Activated T-cell treated with anti-CD3 and anti-CD28 coated beads, Interleukin-2, amount 50 U/mL, for 72 hours (primary cell): ENCODE measurements around the gene KRT4. TPM values are rescaled to one million over a fixed set of nuclear protein-coding genes. Genes with fewer than 3 reads are reported as not detected.
"Not testable (repeated sequence)": the region's sequence is repeated elsewhere in the genome, so short reads cannot be mapped to it uniquely, and the experiment has no call there.

ENCODE experiments used
- ATAC-seq, 2 donors: fragments of 150-1000 bp; cut with Tn5 transposase; replicated peaks in 1 of 2; 2 replicates each; pipeline ENCODE4 v1.10.0; 2021; ENCODE audit warnings: moderate library complexity in 2 of 2, mild to moderate bottlenecking in 1 of 2
- DNase-seq, 2 donors: peaks; one replicate each; pipeline ENCODE4 v3.0.0; 2021 to 2022; ENCODE audit warnings: mixed read lengths in 1 of 2
- H3K27ac Mint-ChIP-seq: one replicate; pipeline ENCODE4 v1.8.0; 2022; ENCODE audit warnings: mild to moderate bottlenecking, moderate library complexity, mixed read lengths
- H3K27me3 Mint-ChIP-seq: one replicate; pipeline ENCODE4 v1.8.0; 2022; ENCODE audit warnings: low read depth, mixed read lengths
- H3K36me3 Mint-ChIP-seq, 2 donors: one replicate each; pipeline ENCODE4 v1.8.0; 2022; ENCODE audit warnings: mixed read lengths in 2 of 2, mild to moderate bottlenecking in 1 of 2; ENCODE audit not compliant: insufficient read depth in 2 of 2
- H3K4me1 Mint-ChIP-seq: one replicate; pipeline ENCODE4 v1.8.0; 2022; ENCODE audit warnings: low read depth, mixed read lengths
- H3K4me3 Mint-ChIP-seq, 2 donors: one replicate each; pipeline ENCODE4 v1.8.0; 2022; ENCODE audit warnings: mild to moderate bottlenecking in 2 of 2, mixed read lengths in 2 of 2, moderate library complexity in 2 of 2
- H3K9me3 Mint-ChIP-seq, 2 donors: one replicate each; pipeline ENCODE4 v1.8.0; 2022; ENCODE audit warnings: mixed read lengths in 2 of 2
- total RNA-seq, 2 donors: library from RNA; stranded (reverse); gene quantifications; one replicate each; pipeline ENCODE4 v1.2.3, GENCODE V29; 2022

Gene KRT4
- total RNA-seq, 2 donors from 2014 or later = 0.10 TPM; not detected in 1

DNA sequence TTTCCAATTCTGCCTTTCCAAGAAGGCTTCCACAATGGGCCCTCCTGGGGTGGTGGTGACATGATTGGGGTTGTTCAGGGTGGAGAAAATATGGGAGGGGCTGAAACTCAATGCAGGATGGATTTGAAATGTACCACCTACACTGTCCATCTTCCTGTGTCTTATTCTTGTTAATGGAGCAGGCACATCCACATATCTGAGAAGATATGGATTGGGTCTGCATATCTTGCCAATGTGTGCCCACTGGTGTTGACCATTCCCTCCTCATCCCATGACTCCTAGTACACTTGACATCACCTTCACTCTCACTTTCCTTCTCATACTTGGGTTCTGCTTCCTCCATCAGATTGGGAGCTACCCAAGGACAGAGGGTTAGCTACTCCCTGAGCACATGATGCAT, 44.0 kb downstream of the KRT4 start:
- H3K4me3 Mint-ChIP-seq = no peak overlapping the region
- no peak overlapping the region for H3K27ac Mint-ChIP-seq
- ATAC-seq (no peak), DNase-seq (no peak)
- H3K4me1 Mint-ChIP-seq = no peaks in the 10 kb centered on the region
- no peaks in the 10 kb centered on the region for H3K27me3 Mint-ChIP-seq
- no peaks in the 10 kb centered on the region for H3K36me3 Mint-ChIP-seq
- H3K9me3 Mint-ChIP-seq = peaks cover 0 to 3% of the 10 kb centered on the region in 2 donors

DNA sequence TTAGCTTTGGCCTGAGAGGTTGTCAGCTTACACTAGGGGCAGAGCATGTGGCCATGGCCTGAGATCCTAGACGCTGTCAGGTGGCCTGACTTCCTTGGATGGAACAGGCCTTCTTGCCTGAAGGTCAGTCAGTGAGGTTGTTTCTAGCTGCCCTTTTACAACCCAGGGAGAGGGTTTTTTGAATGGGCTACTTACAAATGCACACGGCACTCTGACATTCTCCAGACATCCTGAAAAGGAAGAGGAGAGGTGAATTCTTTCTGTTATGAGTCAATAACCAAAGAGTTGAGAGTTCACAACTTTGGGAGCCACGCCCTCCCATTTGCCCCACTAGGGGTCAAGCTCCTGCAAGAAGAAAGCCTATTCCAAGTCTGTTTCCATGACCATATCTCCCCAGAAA, 44.6 kb downstream of the KRT4 start:
- Mint-ChIP-seq H3K9me3 (peaks cover 0 to 3% of the 10 kb centered on the region in 2 donors), H3K36me3 (no peaks in the 10 kb centered on the region), H3K4me1 (no peaks in the 10 kb centered on the region), H3K27ac (no peak overlapping the region), H3K4me3 (no peak overlapping the region), H3K27me3 (no peaks in the 10 kb centered on the region)
- DNase-seq (no peak), ATAC-seq (no peak)

DNA sequence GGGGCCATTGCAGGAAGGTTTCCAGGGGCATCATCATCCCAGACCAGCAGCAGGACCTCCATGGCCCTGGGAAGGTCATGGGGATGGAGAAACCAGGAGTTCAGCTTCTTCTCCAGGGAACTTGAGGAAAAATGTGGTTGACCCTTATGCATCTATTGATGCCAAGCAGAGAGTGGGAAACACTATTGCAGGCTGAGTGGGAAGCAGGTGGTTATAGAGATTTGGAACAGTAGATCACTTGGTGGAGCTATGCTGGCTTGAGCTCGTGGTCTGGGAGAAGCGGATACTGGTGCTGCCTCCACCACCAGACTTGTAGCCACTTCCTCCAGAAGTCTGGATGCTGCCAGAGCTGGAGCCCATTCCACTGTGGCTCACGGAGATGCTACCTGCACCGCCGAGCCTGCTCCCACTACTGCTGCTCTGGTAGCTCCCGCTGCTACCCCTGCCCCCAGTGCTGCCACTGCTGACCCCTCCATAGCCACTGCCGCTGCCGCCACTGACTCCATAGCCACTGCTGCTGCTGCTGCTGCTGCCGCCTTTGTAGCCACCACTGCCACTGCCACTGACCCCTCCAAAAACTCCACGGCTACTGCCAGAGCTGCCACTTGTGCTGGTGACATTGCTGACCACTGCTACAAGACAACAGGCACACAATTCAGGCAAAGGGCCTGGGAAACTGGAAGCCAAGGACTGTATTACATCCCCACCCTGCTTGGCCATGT, 45.3 kb downstream of the KRT4 start:
- no peaks in the 10 kb centered on the region for H3K27me3 Mint-ChIP-seq

DNA sequence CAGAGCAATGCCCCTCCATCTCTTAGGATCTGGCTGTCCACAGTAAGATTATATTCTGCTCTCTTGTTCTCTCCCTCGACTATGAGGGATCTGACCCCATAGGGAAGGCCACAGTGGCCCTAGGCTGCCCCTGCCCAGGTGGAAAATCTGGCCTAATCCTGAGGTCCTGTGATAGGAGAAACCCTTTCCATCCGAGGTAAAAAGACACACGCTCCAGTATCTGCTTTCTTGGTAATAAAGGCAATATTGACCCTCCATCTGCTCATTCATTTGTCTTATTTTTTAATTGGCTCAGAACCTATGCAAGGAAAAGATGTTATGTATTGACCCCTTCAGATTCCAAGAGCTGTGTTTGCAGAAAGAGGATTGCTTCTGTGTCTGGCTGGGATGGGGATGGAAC, 46.5 kb downstream of the KRT4 start:
- no peaks in the 10 kb centered on the region for H3K36me3 Mint-ChIP-seq

More for the DNA sequence above, 45.3 kb downstream of the KRT4 start:
- Mint-ChIP-seq H3K36me3 (no peaks in the 10 kb centered on the region), H3K4me1 (no peaks in the 10 kb centered on the region), H3K9me3 (peaks cover 0 to 3% of the 10 kb centered on the region in 2 donors), H3K4me3 (no peak overlapping the region), H3K27ac (no peak overlapping the region)
- DNase-seq (no peak), ATAC-seq (no peak)

DNA sequence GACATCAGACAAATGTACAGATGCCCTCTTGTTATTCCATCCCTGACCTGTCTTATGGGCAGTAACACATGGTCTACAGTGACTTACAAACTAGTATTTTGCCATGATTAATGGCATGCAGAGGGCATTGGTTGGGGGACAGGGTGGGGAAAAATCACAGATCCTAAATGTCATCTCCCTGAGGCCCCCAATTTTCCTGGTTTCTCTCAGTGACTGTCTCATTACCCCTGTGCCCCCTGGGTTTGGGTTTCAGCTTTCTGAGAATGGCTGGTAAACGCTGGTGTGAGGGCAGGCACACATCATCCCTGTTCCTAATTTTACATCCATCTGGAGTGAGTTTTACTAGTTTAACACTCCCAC, 46.9 kb downstream of the KRT4 start:
- DNase-seq (no peak), ATAC-seq (no peak)
- no peaks in the 10 kb centered on the region for H3K4me1 Mint-ChIP-seq
- H3K27me3 Mint-ChIP-seq = no peaks in the 10 kb centered on the region
- H3K4me3 Mint-ChIP-seq = no peak overlapping the region
- no peaks in the 10 kb centered on the region for H3K36me3 Mint-ChIP-seq
- no peak overlapping the region for H3K27ac Mint-ChIP-seq
- H3K9me3 Mint-ChIP-seq = peaks cover 0 to 3% of the 10 kb centered on the region in 2 donors

More for the DNA sequence above, 46.5 kb downstream of the KRT4 start:
- Mint-ChIP-seq H3K27me3 (no peaks in the 10 kb centered on the region), H3K27ac (no peak overlapping the region), H3K4me1 (no peaks in the 10 kb centered on the region), H3K9me3 (peaks cover 0 to 3% of the 10 kb centered on the region in 2 donors), H3K4me3 (no peak overlapping the region)
- ATAC-seq (no peak), DNase-seq (no peak)

DNA sequence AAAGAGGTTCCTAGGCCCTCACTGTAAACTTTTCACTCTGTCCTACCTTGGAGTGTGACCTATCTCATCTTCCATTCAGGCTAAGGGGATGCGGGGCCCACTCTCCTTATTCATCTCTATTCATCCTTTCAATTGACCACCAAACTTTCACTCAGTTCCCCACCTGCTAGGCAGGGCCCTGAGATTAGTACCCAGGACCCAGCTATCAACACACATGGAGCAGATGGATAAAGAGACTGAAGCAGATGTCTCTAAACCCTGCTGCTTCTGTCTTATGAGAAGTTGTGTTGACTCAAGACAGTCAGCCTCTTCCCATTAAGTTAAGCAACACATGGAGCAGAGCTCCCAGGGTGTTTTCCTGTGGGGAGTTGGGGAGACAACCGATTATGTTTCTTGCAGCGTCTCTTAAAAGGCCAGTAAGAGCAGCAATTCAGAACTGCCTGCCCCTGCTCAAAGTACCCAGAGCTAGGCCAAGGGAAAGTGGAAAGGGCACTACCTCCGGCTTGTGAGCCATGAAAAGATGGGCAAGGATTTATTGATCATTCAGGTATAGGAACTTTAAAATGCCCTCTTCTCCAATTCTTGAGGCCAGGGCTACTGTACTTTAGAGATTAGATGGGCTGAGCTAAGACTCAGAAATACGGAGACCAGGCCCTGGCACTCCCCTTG, 47.4 kb downstream of the KRT4 start:
- ATAC-seq (no peak), DNase-seq (no peak)
- Mint-ChIP-seq H3K27me3 (no peaks in the 10 kb centered on the region), H3K36me3 (no peaks in the 10 kb centered on the region), H3K4me1 (no peaks in the 10 kb centered on the region), H3K27ac (no peak overlapping the region), H3K9me3 (peaks cover 1 to 3% of the 10 kb centered on the region in 2 donors), H3K4me3 (no peak overlapping the region)

DNA sequence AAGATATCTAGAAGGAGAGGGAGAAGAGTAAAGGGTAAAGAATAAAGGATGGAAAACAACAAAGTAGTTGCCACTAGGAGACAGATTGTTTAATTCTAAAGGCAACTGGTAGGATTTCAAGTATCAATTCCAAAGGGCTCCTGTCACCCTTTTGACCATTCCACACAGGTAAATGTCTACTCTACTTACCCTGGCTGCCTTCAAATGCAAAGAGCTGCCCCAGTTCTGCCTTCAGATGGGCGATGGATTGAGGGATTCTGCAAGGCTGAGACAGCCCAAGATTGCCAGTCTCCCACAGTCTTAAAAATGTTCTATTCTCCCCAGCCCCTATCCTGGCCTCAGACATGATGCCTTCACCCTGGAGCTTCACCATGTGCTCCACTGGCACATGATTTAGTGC, 48.2 kb downstream of the KRT4 start:
- DNase-seq = no peak
- Mint-ChIP-seq H3K27ac (no peak overlapping the region), H3K27me3 (no peaks in the 10 kb centered on the region), H3K4me3 (no peak overlapping the region), H3K36me3 (peaks cover 0 to 2% of the 10 kb centered on the region in 2 donors), H3K4me1 (no peaks in the 10 kb centered on the region), H3K9me3 (peaks cover 5 to 6% of the 10 kb centered on the region in 2 donors)
- no peak for ATAC-seq

DNA sequence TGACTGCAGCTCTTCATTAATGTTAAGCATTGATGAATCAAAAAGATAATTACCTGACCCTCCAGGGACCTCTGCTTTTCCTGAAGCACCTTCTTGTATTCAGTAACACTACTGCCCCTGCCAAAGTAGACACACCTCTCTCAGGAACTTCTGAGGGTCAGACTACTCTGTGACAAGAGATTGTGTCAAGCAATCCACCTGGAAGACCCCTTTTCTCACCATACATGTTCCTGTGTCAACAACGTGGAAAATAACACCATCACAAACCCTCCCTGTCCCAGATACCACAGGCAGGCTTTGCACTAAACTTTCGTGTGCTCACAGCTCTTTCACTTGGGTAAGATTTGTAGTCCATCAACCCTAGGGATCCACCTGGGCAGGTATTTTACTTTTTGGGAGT, 49.9 kb downstream of the KRT4 start:
- no peak overlapping the region for H3K4me3 Mint-ChIP-seq
- peaks cover 3% of the 10 kb centered on the region in 2 donors for H3K36me3 Mint-ChIP-seq
- peaks cover 4 to 9% of the 10 kb centered on the region in 2 donors for H3K9me3 Mint-ChIP-seq
- no peaks in the 10 kb centered on the region for H3K4me1 Mint-ChIP-seq
- ATAC-seq (no peak), DNase-seq (no peak)
- no peak overlapping the region for H3K27ac Mint-ChIP-seq
- no peaks in the 10 kb centered on the region for H3K27me3 Mint-ChIP-seq

DNA sequence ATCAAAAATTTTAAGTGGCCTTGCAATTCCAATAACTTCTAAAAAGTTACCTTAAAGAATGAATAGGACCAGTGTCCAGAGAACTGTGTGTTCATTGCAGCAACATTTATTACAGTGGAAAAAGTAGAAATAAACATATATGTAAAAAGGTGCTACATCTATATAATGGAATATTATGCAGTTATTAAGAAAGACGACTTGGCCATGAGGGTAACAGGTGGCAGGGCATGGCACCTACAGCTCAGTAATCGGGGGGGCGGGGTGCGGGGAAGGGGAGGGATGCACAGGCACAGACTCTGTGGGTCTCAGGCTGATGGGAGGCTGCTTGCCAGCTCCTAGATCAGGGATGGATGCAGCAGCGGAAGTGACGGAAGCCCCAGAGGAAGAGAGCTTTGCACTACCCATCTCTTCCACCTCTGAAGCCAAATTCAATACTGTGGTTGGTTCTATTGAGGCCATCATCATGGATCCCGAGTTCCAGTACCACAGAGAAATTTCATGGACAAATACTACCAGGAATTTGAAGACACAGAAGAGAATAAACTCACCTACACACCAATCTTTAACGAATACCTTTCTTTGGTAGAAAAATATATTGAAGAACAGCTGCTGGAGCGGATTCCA, 50.8 kb downstream of the KRT4 start:
- Mint-ChIP-seq H3K36me3 (peaks cover 3% of the 10 kb centered on the region in 2 donors), H3K9me3 (peaks cover 4 to 9% of the 10 kb centered on the region in 2 donors), H3K4me1 (no peaks in the 10 kb centered on the region), H3K4me3 (no peak overlapping the region), H3K27ac (no peak overlapping the region), H3K27me3 (no peaks in the 10 kb centered on the region)
- ATAC-seq (no peak), DNase-seq (no peak)

DNA sequence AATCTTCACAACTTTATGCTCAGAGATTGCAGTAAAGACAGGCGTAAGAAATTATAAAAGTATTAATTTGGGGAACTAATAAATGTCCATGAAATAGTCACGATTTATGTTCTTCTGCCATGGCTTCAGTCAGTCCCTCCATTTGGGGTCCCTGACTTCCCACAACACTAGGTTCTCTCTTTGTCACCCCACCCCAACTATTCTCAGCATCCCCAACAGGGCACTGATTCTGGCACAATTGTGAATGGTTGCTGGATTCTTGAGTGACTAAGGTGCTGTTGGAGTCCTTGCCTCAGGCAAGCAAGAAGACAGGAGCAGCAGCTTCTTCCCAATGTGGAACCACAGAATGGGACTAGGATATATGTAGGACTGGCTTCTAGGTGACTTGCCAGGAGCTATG, 52.1 kb downstream of the KRT4 start:
- Mint-ChIP-seq H3K27ac (no peak overlapping the region), H3K4me1 (no peaks in the 10 kb centered on the region), H3K4me3 (no peak overlapping the region), H3K36me3 (peaks cover 3% of the 10 kb centered on the region in 2 donors), H3K9me3 (peaks cover 4 to 9% of the 10 kb centered on the region in 2 donors), H3K27me3 (no peaks in the 10 kb centered on the region)
- no peak for ATAC-seq
- no peak for DNase-seq

DNA sequence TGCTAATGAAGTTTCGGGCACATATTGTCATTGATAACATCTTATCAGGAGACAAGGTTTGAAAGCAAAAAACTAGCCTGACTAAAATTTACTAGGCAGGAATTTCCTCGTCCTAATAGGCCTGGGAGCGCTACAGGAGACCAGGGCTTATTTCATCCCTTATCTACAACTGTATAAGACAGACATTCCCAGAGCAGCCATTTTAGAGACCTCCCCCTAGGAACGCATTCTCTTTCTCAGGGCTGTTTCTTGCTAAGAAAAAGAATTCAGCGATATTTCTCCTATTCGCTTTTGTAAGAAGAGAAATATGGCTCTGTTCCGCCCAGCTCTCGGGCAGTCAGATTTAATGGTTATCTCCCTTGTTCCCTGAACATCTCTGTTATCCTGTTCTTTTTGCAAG, 52.7 kb downstream of the KRT4 start:
- DNase-seq, H3K36me3 Mint-ChIP-seq, H3K27me3 Mint-ChIP-seq, H3K4me3 Mint-ChIP-seq, ATAC-seq, H3K9me3 Mint-ChIP-seq, H3K4me1 Mint-ChIP-seq, H3K27ac Mint-ChIP-seq: not testable (repeated sequence)

DNA sequence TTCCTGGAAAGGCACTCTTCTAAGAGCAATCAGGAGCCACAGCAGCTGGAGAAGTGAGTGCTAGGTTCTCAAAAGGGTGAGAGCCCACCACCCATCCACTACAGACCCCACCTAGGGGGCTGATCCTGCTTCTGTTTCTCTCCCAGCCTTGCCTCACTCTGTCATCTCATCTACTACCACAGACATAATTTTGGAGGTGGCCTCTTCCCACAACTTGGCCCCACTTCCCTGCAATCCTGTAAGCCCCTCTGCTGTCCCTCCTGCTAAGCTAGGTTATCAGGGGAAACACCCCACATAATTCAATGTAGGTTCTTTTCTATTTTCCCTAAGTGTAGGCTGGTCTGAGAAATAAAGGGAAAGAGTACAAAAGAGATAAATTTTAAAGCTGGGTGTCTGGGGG, 53.3 kb downstream of the KRT4 start:
- no peak for ATAC-seq
- H3K4me3 Mint-ChIP-seq = no peak overlapping the region
- H3K36me3 Mint-ChIP-seq = peaks cover 3% of the 10 kb centered on the region in 2 donors
- no peak overlapping the region for H3K27ac Mint-ChIP-seq
- no peak for DNase-seq
- H3K9me3 Mint-ChIP-seq = peaks cover 4 to 9% of the 10 kb centered on the region in 2 donors
- H3K27me3 Mint-ChIP-seq = no peaks in the 10 kb centered on the region
- no peaks in the 10 kb centered on the region for H3K4me1 Mint-ChIP-seq

DNA sequence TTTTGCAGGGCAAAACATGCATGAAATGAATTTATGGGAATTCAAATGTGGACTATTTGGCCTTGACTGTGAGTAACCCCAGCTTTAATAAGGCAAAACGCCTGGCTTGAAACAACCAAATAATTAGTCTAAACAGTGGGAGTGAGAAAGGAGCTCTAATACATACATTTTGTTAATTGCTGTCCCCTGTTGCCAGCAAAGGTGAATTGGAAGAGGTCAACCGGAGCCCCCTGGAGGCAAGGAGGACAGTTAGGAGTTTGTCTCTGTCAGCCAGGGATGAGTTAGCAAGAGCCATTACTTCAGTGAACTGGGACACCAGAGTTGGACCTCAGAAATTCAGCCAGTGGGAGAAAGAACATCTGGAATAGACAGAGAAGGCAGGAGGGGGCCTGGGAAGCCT, 54.2 kb downstream of the KRT4 start:
- H3K4me1 Mint-ChIP-seq = no peaks in the 10 kb centered on the region
- no peak overlapping the region for H3K4me3 Mint-ChIP-seq
- no peak for ATAC-seq
- no peak for DNase-seq
- no peak overlapping the region for H3K27ac Mint-ChIP-seq
- H3K36me3 Mint-ChIP-seq = peaks cover 3% of the 10 kb centered on the region in 2 donors
- H3K27me3 Mint-ChIP-seq = no peaks in the 10 kb centered on the region
- peaks cover 4 to 9% of the 10 kb centered on the region in 2 donors for H3K9me3 Mint-ChIP-seq
